PC-9 (cell line): ENCODE data around the gene MKX. TPM values are rescaled to one million over a fixed set of nuclear protein-coding genes. Genes with fewer than 3 reads are reported as not detected.

Source experiments
- BruUV-seq: library from RNA; stranded (reverse); fragments of 400-500 nt; replicated peaks from 2 replicates; lab custom pipeline; 2021; lab: Mats Ljungman, UMichigan
- CTCF ChIA-PET: fragments of 300-600 bp; sonication (Branson Sonifier 250); formaldehyde crosslinking; loops from one replicate; lab custom pipeline; 2022; ENCODE audit warnings: antibody characterized with exemption; lab: Charles Lee
- POLR2A ChIA-PET: fragments of 300-600 bp; sonication (Branson Sonifier 250); formaldehyde crosslinking; loops from one replicate; lab custom pipeline; 2022; ENCODE audit warnings: antibody characterized with exemption; ENCODE audit not compliant: unreplicated experiment; lab: Charles Lee
- DNase-seq, 2 experiments: peaks; one replicate each; pipeline versions ENCODE4 v3.0.0 to v3.0.0-alpha.2; 2015 to 2022; ENCODE audit warnings: mixed read lengths in 1 of 2
- H2AFZ ChIP-seq: fragments of 200-600 bp; sonication (generic); 2 replicates; pipeline ENCODE4 v1.8.1; 2017; ENCODE audit warnings: antibody characterized with exemption
- H3F3A ChIP-seq: fragments of 200-600 bp; sonication (generic); 2 replicates; pipeline ENCODE4 v1.8.1; 2017; ENCODE audit warnings: antibody characterized with exemption, mild to moderate bottlenecking, low read depth; ENCODE audit not compliant: insufficient read depth
- H3K27ac ChIP-seq: fragments of 200-600 bp; sonication (generic); 2 replicates; pipeline ENCODE4 v1.6.1; 2016; ENCODE audit warnings: mixed run types
- H3K27me3 ChIP-seq: fragments of 200-600 bp; sonication (generic); 2 replicates; pipeline ENCODE4 v1.6.1; 2016; ENCODE audit warnings: low read depth, mixed run types; ENCODE audit not compliant: insufficient read depth
- H3K36me3 ChIP-seq: fragments of 200-600 bp; sonication (generic); 2 replicates; pipeline ENCODE4 v1.6.1; 2016; ENCODE audit warnings: low read depth, mixed run types
- H3K4me1 ChIP-seq: fragments of 200-600 bp; sonication (generic); replicated peaks from 2 replicates; pipeline ENCODE4 v1.6.1; 2016; ENCODE audit warnings: mixed run types; ENCODE audit not compliant: insufficient read depth
- H3K4me2 ChIP-seq: fragments of 200-600 bp; sonication (generic); 2 replicates; pipeline ENCODE4 v1.6.1; 2017; ENCODE audit warnings: mixed run types
- H3K4me3 ChIP-seq: fragments of 200-600 bp; sonication (generic); 2 replicates; pipeline ENCODE4 v1.6.1; 2016; ENCODE audit warnings: mixed run types
- H3K79me2 ChIP-seq: fragments of 200-600 bp; sonication (generic); 2 replicates; pipeline ENCODE4 v1.6.1; 2017; ENCODE audit warnings: low read depth, mixed run types
- H3K9me2 ChIP-seq: fragments of 200-600 bp; sonication (generic); 2 replicates; pipeline ENCODE4 v1.8.1; 2017; ENCODE audit warnings: mild to moderate bottlenecking; ENCODE audit not compliant: insufficient read depth
- H3K9me3 ChIP-seq: fragments of 200-600 bp; sonication (generic); 2 replicates; pipeline ENCODE4 v1.8.1; 2016; ENCODE audit warnings: low read depth; ENCODE audit not compliant: insufficient read depth
- H4K20me1 ChIP-seq: fragments of 200-600 bp; sonication (generic); 2 replicates; pipeline ENCODE4 v1.8.1; 2017; ENCODE audit not compliant: insufficient read depth
- EZH2 ChIP-seq: fragments of 200-600 bp; sonication (generic); IDR thresholded peaks from 2 replicates; pipeline ENCODE4 v1.8.0; 2017; ENCODE audit warnings: antibody characterized with exemption, low read depth
- intact Hi-C: fragments of 100-400 bp; cut with micrococcal nuclease; formaldehyde crosslinking; loops from one replicate; pipeline ENCODE4 v1.10.0; 2022; ENCODE audit not compliant: unreplicated experiment
- total RNA-seq: library from RNA; stranded (reverse); gene quantifications from 2 replicates; pipeline ENCODE4 v1.2.3, GENCODE V29; 2021
- TF ChIP-seq, protein P1 (sequence below): fragments of 200-600 bp; sonication (generic); conservative IDR thresholded peaks from 2 replicates; pipeline ENCODE4 v1.6.1; 2017; ENCODE audit warnings: mixed run types, antibody characterized with exemption, mild to moderate bottlenecking, moderate library complexity

MKX gene
- total RNA-seq, 1 experiment from 2014 or later, result not detected

- Histone ChIP-seq H3K79me2 (no peaks in the 10 kb centered on the region), H3K9me2 (no peaks in the 10 kb centered on the region), H3K4me3 (no peak overlapping the region), H3K4me2 (no peak overlapping the region), H3F3A (no peaks in the 10 kb centered on the region), H2AFZ (no peak overlapping the region), H3K27me3 (no peaks in the 10 kb centered on the region), H3K36me3 (no peaks in the 10 kb centered on the region), H3K9me3 (no peaks in the 10 kb centered on the region), H3K4me1 (no peaks in the 10 kb centered on the region), H4K20me1 (no peaks in the 10 kb centered on the region), H3K27ac (no peak overlapping the region)
- intact Hi-C loops, result no loop called here
- TF ChIP-seq, protein P1, sequence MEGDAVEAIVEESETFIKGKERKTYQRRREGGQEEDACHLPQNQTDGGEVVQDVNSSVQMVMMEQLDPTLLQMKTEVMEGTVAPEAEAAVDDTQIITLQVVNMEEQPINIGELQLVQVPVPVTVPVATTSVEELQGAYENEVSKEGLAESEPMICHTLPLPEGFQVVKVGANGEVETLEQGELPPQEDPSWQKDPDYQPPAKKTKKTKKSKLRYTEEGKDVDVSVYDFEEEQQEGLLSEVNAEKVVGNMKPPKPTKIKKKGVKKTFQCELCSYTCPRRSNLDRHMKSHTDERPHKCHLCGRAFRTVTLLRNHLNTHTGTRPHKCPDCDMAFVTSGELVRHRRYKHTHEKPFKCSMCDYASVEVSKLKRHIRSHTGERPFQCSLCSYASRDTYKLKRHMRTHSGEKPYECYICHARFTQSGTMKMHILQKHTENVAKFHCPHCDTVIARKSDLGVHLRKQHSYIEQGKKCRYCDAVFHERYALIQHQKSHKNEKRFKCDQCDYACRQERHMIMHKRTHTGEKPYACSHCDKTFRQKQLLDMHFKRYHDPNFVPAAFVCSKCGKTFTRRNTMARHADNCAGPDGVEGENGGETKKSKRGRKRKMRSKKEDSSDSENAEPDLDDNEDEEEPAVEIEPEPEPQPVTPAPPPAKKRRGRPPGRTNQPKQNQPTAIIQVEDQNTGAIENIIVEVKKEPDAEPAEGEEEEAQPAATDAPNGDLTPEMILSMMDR, result no peak
- no peak for TF ChIP-seq EZH2
- DNase-seq, result no peak
- BruUV-seq, result no TSS peak
- POLR2A ChIA-PET, result no interaction called here
- CTCF ChIA-PET, result no interaction called here
Measured at GRCh38 chr10:27774831-27775230, 29.2 kb upstream of the MKX start.

- intact Hi-C loops, result no loop called here
- no peak for TF ChIP-seq EZH2
- TF ChIP-seq, protein P1, result no peak
- Histone ChIP-seq H3K27ac (no peak overlapping the region), H3K79me2 (no peaks in the 10 kb centered on the region), H3K9me2 (no peaks in the 10 kb centered on the region), H3K4me2 (no peak overlapping the region), H2AFZ (no peak overlapping the region), H3F3A (no peaks in the 10 kb centered on the region), H3K36me3 (no peaks in the 10 kb centered on the region), H3K27me3 (no peaks in the 10 kb centered on the region), H3K4me3 (no peak overlapping the region), H4K20me1 (no peaks in the 10 kb centered on the region), H3K9me3 (no peaks in the 10 kb centered on the region), H3K4me1 (no peaks in the 10 kb centered on the region)
- no TSS peak for BruUV-seq
- CTCF ChIA-PET, result no interaction called here
- no peak for DNase-seq
- POLR2A ChIA-PET, result no interaction called here
Measured at GRCh38 chr10:27771231-27771630, 25.6 kb upstream of the MKX start.

DNA sequence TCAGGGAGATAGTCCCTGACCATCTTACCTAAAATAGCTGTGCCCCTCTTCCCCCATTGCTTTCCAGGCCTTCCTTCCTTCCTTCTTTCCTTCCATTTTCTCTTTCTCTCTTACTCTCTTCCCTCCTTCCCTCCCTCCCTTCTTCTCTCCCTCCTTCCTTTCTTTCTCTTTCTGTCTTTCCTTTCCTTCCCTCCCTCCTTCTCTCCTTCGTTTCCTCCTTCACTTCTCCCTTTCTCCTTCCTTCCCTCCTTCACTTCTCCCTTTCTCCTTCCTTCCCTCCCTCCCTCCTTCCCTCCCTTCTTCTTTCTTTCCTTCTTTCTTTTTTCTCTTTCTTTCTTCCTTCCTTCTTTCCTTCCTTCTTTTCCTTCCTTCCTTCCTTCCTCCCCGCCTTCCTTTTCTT is 24.6 kb upstream of the MKX start:
- ChIA-PET POLR2A (no interaction called here), CTCF (no interaction called here)
- no peaks in the 10 kb centered on the region for H3F3A ChIP-seq
- intact Hi-C loops, result no loop called here
- H4K20me1 ChIP-seq, result no peaks in the 10 kb centered on the region
- H3K9me3 ChIP-seq, result no peaks in the 10 kb centered on the region
- H2AFZ ChIP-seq, result no peak overlapping the region
- H3K27ac ChIP-seq, result no peak overlapping the region
- no peaks in the 10 kb centered on the region for H3K36me3 ChIP-seq
- no peaks in the 10 kb centered on the region for H3K79me2 ChIP-seq
- no peaks in the 10 kb centered on the region for H3K9me2 ChIP-seq
- TF ChIP-seq, protein P1, result no peak
- no peak for TF ChIP-seq EZH2
- DNase-seq, result no peak
- no peak overlapping the region for H3K4me3 ChIP-seq
- H3K4me1 ChIP-seq, result no peaks in the 10 kb centered on the region
- H3K4me2 ChIP-seq, result no peak overlapping the region
- H3K27me3 ChIP-seq, result no peaks in the 10 kb centered on the region
- no TSS peak for BruUV-seq
